Germinal center (tissue), 1 donor: ENCODE measurements around the gene CLPTM1L.
A peak's percentile ranks its signal among the peaks of the same experiment; 100 is the strongest.

Experiments used
- DNase-seq: peaks from one replicate; pipeline ENCODE4 v3.0.0; 2012; ENCODE audit warnings: mixed read lengths, low spot score

CLPTM1L gene, protein sequence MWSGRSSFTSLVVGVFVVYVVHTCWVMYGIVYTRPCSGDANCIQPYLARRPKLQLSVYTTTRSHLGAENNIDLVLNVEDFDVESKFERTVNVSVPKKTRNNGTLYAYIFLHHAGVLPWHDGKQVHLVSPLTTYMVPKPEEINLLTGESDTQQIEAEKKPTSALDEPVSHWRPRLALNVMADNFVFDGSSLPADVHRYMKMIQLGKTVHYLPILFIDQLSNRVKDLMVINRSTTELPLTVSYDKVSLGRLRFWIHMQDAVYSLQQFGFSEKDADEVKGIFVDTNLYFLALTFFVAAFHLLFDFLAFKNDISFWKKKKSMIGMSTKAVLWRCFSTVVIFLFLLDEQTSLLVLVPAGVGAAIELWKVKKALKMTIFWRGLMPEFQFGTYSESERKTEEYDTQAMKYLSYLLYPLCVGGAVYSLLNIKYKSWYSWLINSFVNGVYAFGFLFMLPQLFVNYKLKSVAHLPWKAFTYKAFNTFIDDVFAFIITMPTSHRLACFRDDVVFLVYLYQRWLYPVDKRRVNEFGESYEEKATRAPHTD

GRCh38 chr5:1344975-1345838 is at the start of gene CLPTM1L:
Gene CLPTM1L, minus strand, starts transcription at chr5:1345099. Its CDS starts 258 bp downstream, at chr5:1344841.
- DNase-seq, result peak; percentile 97

GRCh38 chr5:1393571-1394501 is 48.9 kb upstream of the CLPTM1L start:
- DNase-seq, result no peak

GRCh38 chr5:1392801-1393565 is 48.1 kb upstream of the CLPTM1L start:
- no peak for DNase-seq

GRCh38 chr5:1392261-1392660 is 47.4 kb upstream of the CLPTM1L start:
- no peak for DNase-seq

GRCh38 chr5:1391691-1392090 is 46.8 kb upstream of the CLPTM1L start:
- DNase-seq, result no peak

- no peak for DNase-seq
These were observed 46.1 kb upstream of the CLPTM1L start for GRCh38 chr5:1390861-1391600.

DNA sequence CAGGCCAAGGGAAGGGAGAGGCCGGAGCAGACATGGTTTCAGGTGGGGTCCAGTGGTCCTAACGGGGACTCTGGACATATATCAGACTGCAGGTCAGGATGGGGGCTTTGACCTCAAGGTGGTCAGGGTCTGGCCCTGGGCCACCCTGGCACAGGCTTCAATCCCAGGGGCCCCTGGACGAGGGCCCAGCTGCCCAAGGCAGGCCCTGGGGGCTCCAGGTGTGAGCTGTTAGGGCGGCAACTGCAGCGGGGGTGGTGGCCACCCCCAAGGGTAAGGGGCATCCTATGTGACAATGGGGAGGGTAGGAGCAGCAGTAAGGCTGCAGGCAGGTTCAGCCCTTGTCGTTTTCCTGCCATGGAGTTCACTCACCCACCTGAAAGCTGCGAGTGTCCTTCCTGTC is 45.4 kb upstream of the CLPTM1L start:
- no peak for DNase-seq

DNA sequence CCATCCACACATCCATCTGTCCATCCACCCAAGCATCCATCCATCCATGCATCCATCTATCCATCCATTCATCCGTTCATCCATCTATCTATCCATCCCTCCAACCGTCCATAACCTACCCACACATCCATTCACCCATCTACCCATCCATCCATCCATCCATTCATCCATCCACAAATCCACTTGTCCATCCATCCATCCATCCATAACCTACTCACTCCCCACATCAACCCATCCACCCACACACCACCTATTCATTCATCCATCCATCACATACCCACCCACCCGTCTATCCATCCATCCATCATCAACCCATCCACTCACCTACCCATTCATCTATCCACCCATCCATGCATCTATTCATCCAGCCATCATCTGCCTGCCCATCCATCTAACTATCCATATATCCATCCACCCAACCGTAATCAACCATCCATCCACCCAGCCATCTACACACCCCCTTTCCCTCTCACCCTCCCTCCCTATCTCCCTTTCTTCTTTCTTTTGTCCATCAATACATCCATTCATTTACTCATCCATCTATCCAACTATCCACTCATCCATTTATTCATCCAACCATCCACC is 43.6 kb upstream of the CLPTM1L start:
- DNase-seq, result no peak

DNA sequence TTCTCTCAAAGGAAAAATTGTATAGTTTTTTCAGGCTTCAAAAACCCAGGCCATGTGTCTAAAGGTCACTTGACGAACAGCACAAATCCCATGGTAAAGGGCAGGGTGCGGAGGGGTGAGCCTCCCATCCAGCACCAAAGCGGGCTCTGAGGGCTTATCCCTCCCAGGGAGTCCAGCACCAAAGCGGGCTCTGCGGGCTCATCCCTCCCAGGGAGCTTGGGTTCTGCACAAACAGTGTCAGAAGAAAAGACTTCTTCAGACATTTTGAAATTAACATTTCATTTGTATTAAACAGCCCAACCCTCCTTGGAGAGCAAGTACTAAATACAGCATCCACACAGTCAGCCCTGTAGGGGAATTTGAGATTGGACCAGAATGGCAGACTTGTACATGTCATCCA is 43.0 kb upstream of the CLPTM1L start:
- DNase-seq, result no peak

- no peak for DNase-seq
These were observed 42.3 kb upstream of the CLPTM1L start for GRCh38 chr5:1387059-1387755.

DNA sequence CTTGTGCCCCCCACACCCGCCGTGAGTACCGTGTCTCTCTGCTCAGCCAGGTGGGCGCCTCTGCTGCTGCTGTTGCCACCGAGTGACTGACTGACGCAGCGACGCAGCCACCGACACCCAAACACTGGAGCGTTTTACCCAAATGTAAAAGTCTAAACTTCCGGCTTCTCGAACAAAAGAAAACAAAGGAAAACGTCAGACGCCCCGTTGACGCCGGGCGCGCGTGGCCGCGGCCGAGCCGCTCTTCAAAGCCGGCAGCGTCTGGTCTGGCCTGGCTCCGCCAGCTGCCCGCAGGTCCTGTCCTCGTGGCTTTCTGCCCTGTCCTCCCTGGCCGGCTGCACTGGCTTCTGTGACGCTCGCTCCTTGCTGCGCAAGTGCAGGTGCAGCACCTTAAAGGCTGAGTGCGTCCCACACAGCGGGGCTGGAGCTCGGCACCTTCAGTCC is 41.4 kb upstream of the CLPTM1L start:
- DNase-seq, result peak; percentile 78

- peak; percentile 90 for DNase-seq
These were observed 40.7 kb upstream of the CLPTM1L start for GRCh38 chr5:1385395-1386273.

GRCh38 chr5:1384521-1384920 is 39.6 kb upstream of the CLPTM1L start:
- no peak for DNase-seq

- DNase-seq, result no peak
These were observed 39.0 kb upstream of the CLPTM1L start for GRCh38 chr5:1383886-1384401.

GRCh38 chr5:1383344-1383743 is 38.4 kb upstream of the CLPTM1L start:
- DNase-seq, result no peak

- no peak for DNase-seq
These were observed 37.4 kb upstream of the CLPTM1L start for GRCh38 chr5:1382248-1382700.

DNA sequence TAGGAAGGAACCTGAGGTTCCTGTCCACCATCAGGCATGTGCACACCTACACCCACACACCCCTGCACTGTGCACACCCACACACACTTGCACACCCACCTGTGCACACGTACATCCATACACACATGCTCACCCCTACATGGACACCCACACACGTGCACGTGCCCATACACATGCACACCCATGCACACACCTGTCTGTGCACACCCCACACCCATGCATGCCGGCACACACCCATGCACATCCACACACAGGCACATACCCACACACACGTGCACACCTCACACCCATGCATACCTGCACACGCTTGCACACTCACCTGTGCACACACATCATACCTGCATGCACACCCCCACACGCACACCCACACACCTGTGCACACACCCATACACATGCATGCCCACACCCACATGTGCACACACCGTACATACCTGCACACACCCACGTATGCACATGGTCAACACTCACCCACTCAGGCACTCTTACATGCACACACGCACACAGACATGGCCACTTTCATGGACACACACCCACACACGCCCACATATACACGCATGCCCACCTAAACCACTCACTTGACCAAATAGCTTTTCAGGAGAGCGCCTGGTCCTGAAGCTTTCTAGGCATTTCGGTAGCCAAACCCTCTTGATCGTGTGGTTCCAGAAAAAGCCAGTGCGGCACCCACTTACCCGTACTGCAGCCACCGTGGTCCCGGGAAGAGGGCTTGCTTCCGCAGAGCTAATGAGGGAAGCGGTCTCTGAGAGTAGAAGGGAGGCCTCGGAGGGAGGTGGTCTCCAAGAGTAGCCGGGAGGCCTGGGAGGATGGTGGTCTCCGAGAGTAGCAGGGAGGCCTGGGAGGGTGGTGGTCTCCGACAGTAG is 36.7 kb upstream of the CLPTM1L start:
- no peak for DNase-seq
